Stromal cell of bone marrow (primary cell): Measurements from ENCODE around the gene PTPN1.
A peak's percentile ranks its signal among the peaks of the same experiment; 100 is the strongest.
"Not testable (repeated sequence)": the region's sequence is repeated elsewhere in the genome, so short reads cannot be mapped to it uniquely, and the experiment has no call there.

ENCODE experiments used
- DNase-seq: peaks from one replicate; pipeline ENCODE4 v3.0.0-alpha.2; 2012; ENCODE audit warnings: low read depth

Gene PTPN1

GRCh38 chr20:50558483-50558925 is 48.3 kb downstream of the PTPN1 start:
- DNase-seq = peak; percentile 33

- no peak for DNase-seq
Observed at GRCh38 chr20:50559149-50559548, 49.0 kb downstream of the PTPN1 start.

GRCh38 chr20:50559856-50560638 is 49.9 kb downstream of the PTPN1 start:
- no peak for DNase-seq

- DNase-seq = no peak
Observed at GRCh38 chr20:50560867-50561266, 50.7 kb downstream of the PTPN1 start.

GRCh38 chr20:50561379-50562078 is 51.3 kb downstream of the PTPN1 start:
- peak; percentile 94 for DNase-seq

- no peak for DNase-seq
Observed at GRCh38 chr20:50562262-50562701, 52.1 kb downstream of the PTPN1 start.

GRCh38 chr20:50563133-50563944 is 53.2 kb downstream of the PTPN1 start:
- no peak for DNase-seq

- no peak for DNase-seq
Observed at GRCh38 chr20:50565383-50565782, 55.2 kb downstream of the PTPN1 start.

GRCh38 chr20:50565871-50566270 is 55.7 kb downstream of the PTPN1 start:
- no peak for DNase-seq

- no peak for DNase-seq
Observed at GRCh38 chr20:50567860-50568548, 57.8 kb downstream of the PTPN1 start.

- no peak for DNase-seq
Observed at GRCh38 chr20:50568549-50568942, 58.4 kb downstream of the PTPN1 start.

- not testable (repeated sequence) for DNase-seq
Observed at GRCh38 chr20:50569487-50569863, 59.3 kb downstream of the PTPN1 start.

GRCh38 chr20:50569864-50570836 is 60.0 kb downstream of the PTPN1 start:
- no peak for DNase-seq

GRCh38 chr20:50571466-50571865 is 61.3 kb downstream of the PTPN1 start:
- DNase-seq = no peak

- DNase-seq = peak; percentile 75
Observed at GRCh38 chr20:50572938-50573777, 63.0 kb downstream of the PTPN1 start.

- no peak for DNase-seq
Observed at GRCh38 chr20:50574108-50574507, 63.9 kb downstream of the PTPN1 start.

- DNase-seq = no peak
Observed at GRCh38 chr20:50574586-50574985, 64.4 kb downstream of the PTPN1 start.

- DNase-seq = peak; percentile 27
Observed at GRCh38 chr20:50575865-50576720, 65.9 kb downstream of the PTPN1 start.
